ENCODE measurements around the gene AKIP1. TPM values are rescaled to one million over a fixed set of nuclear protein-coding genes. Genes with fewer than 3 reads are reported as not detected.
"Not testable (repeated sequence)": the region's sequence is repeated elsewhere in the genome, so short reads cannot be mapped to it uniquely, and the experiment has no call there.

The AKIP1 gene
- total RNA-seq, 2 donors from 2014 or later = 6.8 to 8.1 TPM

DNA sequence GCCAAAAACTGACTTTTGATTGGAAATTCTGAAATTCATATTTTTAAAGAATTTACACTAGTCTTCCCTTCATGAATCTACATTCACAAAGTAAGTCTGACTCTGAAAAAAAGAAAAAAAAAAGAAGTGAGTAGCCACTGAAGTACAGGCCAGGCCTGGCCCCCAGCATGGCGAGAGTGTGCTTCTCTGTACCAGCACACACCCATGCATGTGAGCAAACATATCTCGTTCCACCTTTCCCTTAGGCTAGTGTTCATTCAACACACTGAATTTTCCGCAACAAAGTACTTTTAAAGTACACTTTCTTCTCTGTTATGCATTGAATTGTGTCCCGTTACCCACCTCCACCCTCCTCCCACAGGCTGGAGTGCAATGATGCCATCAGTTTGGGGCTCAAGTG is 17.2 kb downstream of the AKIP1 start:
- peaks cover 3% of the 10 kb centered on the region for H3K4me1 Mint-ChIP-seq
- H3K9me3 ChIP-seq (ENCODE audit: control insufficient read depth, low read length, poor library complexity, severe bottlenecking) = no peaks in the 10 kb centered on the region
- no peaks in the 10 kb centered on the region for H3K27me3 Mint-ChIP-seq
- peaks cover 2% of the 10 kb centered on the region for H3K36me3 Mint-ChIP-seq (ENCODE audit: low read depth)
- no peak for DNase-seq
- ATAC-seq = no peak
- no peak overlapping the region for H3K4me3 Mint-ChIP-seq
- no peak overlapping the region for H3K27ac Mint-ChIP-seq

DNA sequence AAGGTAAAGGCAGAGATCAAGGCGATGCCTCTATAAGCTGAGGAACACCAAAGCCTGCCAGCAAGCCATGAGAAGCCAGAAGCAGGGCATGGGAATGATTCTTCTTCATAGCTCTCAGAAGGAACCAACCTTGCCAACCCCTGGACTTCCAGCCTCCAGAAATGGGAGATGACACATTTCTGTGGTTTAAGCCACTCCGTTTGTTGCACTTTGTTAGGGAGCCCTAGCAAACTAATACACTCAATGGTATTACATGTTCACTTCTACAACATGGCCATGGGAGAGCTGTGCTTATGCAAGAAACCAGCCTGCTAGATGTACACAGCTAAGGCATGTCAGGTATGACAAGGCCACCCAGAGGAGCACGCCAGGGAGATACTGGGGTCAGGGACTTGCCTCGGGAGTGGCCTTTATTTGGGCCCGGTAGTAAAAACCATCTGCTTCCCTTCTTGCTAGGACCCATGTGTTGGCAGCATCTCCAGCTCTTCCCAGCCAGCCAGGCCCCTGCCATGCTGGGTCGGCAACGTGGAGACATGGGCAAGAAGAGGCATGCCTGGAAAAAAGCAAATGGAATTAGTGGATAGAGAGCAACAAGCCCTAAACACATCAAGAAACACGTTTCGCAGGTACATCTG is 18.1 kb downstream of the AKIP1 start:
- H3K4me1 Mint-ChIP-seq = peaks cover 3% of the 10 kb centered on the region

DNA sequence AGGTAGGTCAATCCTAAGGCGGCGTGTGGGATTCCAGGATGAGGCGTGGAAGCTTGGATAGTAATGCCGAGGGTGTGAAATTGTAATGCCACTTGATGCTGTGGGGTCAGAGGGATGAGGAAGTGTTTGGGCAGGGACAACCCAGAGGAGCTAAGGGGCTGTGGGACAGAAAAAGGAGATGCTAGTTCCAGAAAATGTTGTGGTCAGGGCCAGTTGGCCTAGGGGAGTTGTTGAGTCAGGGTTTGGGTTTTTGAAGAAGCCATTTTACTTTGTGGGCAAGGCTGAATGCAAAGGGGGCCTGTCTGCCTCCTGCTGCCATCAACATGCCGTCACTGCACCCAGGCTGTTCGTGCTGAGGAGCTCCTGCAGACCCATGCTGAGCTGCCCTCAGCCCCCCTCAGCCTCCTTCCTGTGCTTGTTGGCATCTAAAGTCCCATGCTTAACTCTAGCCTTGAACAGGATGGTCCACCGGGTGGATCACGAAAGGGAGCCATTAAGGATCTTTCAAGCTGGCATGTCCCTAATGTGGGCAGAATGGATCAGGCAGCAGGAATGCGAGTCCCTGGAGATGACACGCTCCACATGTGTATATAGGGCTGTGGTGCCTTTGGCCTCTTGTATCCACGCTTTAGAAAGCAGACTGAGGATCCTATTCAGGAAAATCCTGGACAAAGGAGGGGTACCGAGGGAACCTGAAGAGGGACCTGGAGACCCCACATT is 19.6 kb downstream of the AKIP1 start:
- H3K9me3 ChIP-seq (ENCODE audit: control insufficient read depth, low read length, poor library complexity, severe bottlenecking) = no peaks in the 10 kb centered on the region
- Mint-ChIP-seq H3K27ac (no peak overlapping the region), H3K4me3 (no peak overlapping the region), H3K4me1 (peaks cover 8% of the 10 kb centered on the region), H3K27me3 (peaks cover 4% of the 10 kb centered on the region), H3K36me3 (ENCODE audit: low read depth) (peaks cover 4% of the 10 kb centered on the region)
- no peak for DNase-seq
- ATAC-seq = no peak

More for the DNA sequence above, 18.1 kb downstream of the AKIP1 start:
- ATAC-seq (no peak), DNase-seq (no peak)
- Mint-ChIP-seq H3K27ac (no peak overlapping the region), H3K4me3 (no peak overlapping the region), H3K36me3 (ENCODE audit: low read depth) (peaks cover 2% of the 10 kb centered on the region), H3K27me3 (no peaks in the 10 kb centered on the region)
- no peaks in the 10 kb centered on the region for H3K9me3 ChIP-seq (ENCODE audit: control insufficient read depth, low read length, poor library complexity, severe bottlenecking)

DNA sequence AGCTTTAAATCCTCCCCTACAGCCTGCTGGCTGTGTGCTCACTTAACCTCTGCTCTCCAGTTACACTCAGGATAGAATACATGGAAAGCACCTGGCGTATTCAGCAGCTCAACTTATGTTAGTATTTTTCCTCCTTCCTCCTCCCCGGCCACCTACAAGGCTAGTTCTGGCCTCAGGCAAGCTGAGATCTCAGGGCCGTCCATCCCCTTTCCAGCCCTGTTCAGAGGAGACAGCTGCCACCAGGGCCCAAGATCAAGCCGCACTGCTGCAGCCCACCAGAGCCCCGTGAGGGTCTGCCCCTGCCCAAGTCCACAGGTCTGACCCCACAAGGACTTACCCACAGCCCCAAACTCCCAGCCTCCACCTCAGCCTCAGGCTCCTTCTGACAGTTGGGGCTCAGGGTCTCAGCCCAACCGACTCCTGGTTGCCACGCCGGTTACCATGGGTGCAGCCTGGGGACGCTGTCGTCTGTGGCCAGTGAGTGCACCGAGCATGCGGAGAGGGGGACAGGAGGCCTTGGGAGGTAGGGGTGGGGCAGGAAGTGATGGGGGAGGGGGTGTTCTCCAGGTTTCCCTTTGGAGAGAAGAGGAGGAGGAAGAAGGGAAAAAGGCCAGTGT is 21.7 kb downstream of the AKIP1 start, which contains the start of gene C11orf16:
Gene C11orf16 (minus strand): TSS at position 384 of the 617 bp plus-strand sequence. CDS start 639 bp downstream, outside the sequence.
- Mint-ChIP-seq H3K4me1 (peaks cover 8% of the 10 kb centered on the region), H3K27ac (no peak within 1 kb of the TSS), H3K4me3 (no peak within 1 kb of the TSS), H3K36me3 (ENCODE audit: low read depth) (peaks cover 3% of the 10 kb centered on the region), H3K27me3 (peaks cover 11% of the 10 kb centered on the region)
- no peak for DNase-seq
- H3K9me3 ChIP-seq (ENCODE audit: control insufficient read depth, low read length, poor library complexity, severe bottlenecking) = no peaks in the 10 kb centered on the region
- no peak for ATAC-seq

DNA sequence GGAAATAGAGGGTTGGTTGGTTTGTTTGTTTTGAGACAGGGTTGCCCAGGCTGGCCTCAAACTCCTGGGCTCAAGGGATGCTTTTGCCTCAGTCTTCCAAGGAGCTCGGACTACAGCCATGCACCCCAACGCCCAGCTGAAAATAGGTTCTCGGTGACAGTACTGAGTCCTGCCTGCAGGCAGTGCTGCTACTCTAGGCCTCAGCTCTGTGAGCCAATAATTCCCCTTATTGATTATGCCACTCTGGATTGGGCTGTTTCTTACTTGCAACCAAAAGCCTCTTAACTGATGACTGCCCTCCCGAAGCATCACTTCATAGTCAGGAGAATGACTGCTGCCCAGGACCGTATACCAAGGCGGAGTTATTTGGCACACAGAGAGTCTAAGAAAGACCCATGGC is 22.9 kb downstream of the AKIP1 start:
- peaks cover 3% of the 10 kb centered on the region for H3K36me3 Mint-ChIP-seq (ENCODE audit: low read depth)
- H3K4me1 Mint-ChIP-seq = peaks cover 8% of the 10 kb centered on the region
- no peaks in the 10 kb centered on the region for H3K9me3 ChIP-seq (ENCODE audit: control insufficient read depth, low read length, poor library complexity, severe bottlenecking)
- no peak overlapping the region for H3K27ac Mint-ChIP-seq
- ATAC-seq (no peak), DNase-seq (no peak)
- H3K27me3 Mint-ChIP-seq = peaks cover 19% of the 10 kb centered on the region
- H3K4me3 Mint-ChIP-seq = no peak overlapping the region

DNA sequence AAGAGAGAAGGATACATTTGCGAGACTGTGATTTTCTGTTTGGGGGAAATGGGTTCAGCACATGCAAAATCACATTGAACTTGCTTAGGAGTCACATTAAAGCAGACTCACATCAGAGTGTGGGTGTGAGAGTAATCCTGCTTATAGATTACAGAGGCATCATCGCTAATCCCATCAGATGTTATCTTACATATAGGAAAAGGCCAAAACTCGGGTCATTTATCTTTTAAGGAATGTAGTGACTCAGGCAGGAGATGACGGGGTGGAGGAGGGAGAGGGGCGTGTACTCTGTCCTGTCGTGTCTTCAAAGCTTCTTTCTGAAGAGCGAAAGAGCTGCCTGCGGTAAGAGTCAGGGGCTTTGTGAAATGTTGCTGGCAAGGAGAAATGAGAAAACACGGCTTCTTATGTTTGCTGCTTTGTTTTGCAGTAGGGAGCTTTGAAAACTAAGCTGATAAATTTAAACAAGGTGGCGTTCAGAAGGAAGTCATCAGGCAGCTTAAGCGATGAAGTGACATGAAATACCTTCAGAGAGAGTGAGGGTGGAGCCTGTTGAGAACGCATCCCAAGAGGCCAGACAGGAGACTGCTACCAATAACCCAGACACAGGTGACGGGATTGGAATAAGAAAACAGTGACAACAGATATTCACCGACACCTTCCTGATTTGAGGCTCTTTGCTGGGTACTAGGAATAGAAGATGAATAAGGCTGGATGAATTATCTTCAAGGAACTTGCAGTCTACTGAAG is 23.9 kb downstream of the AKIP1 start:
- Mint-ChIP-seq H3K4me3 (peak overlapping the region; percentile 63), H3K36me3 (ENCODE audit: low read depth) (peaks cover 3% of the 10 kb centered on the region), H3K27ac (peak overlapping the region; percentile 57), H3K4me1 (peaks cover 8% of the 10 kb centered on the region), H3K27me3 (peaks cover 25% of the 10 kb centered on the region)
- H3K9me3 ChIP-seq (ENCODE audit: control insufficient read depth, low read length, poor library complexity, severe bottlenecking) = no peaks in the 10 kb centered on the region
- no peak for ATAC-seq
- no peak for DNase-seq

DNA sequence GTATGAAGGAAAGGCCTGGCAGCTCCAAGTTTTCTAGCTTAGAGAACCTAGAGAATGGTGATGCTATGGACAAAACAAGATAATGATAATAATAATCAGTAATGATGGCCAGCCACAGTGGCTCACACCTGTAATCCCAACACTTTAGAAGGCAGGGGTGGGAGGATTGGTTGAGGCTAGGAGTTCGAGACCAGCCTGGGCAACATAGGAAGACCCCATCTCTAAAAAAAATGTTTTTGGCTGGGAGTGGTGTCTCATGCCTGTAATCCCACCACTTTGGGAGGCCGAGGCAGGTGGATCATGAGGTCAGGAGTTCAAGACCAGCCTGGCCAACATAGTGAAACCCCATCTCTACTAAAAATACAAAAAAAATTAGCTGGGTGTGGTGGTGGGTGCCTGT is 24.8 kb downstream of the AKIP1 start:
- not testable (repeated sequence) for H3K4me1 Mint-ChIP-seq; DNase-seq; H3K4me3 Mint-ChIP-seq; H3K9me3 ChIP-seq (ENCODE audit: control insufficient read depth, low read length, poor library complexity, severe bottlenecking); ATAC-seq; H3K36me3 Mint-ChIP-seq (ENCODE audit: low read depth)
- Mint-ChIP-seq H3K27me3 (peaks cover 25% of the 10 kb centered on the region), H3K27ac (peak overlapping the region; percentile 57)

DNA sequence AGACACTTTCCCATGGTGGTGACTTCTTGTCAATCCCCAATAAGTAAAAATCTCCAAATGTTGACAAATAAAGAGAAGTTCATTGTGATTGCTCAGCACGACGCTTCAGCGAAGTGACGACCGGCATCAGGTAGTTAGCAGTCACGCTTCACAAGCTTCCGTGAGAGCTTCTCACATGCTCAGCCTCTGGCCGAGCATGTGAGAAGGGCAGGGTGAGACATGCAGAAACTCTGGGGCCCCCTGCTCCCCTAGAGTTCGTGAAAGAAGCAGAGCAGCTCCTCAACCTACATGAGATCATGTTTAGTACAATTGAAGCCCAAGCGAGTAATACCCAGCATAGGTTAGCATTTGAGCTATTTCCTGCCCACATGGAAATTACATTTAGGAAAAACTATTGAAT is 26.2 kb downstream of the AKIP1 start:
- H3K4me3 Mint-ChIP-seq = no peak overlapping the region
- peaks cover 5% of the 10 kb centered on the region for H3K4me1 Mint-ChIP-seq
- peaks cover 5% of the 10 kb centered on the region for H3K36me3 Mint-ChIP-seq (ENCODE audit: low read depth)
- peaks cover 29% of the 10 kb centered on the region for H3K27me3 Mint-ChIP-seq
- ATAC-seq (no peak), DNase-seq (no peak)
- H3K9me3 ChIP-seq (ENCODE audit: control insufficient read depth, low read length, poor library complexity, severe bottlenecking) = no peaks in the 10 kb centered on the region
- no peak overlapping the region for H3K27ac Mint-ChIP-seq

DNA sequence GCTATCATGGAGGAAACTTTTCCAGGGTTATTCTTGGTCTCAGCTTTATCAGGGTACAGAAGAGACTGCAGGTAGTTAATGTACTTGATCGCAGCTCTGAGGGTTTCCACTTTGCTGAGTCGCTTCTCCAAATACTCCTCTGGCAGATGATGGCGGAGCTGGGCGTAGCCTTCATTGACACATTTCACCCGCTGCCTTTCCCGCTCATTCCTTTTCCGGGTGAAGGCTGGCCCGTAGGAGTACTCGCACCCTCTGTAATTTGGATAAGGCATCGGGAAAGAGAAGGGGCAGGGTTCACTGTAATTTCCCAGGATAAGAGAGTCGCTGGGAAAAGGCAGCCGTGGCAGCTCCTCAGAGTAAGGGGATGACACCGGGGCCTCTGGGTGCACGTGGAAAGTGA is 26.7 kb downstream of the AKIP1 start:
- Mint-ChIP-seq H3K36me3 (ENCODE audit: low read depth) (peaks cover 5% of the 10 kb centered on the region), H3K4me3 (no peak overlapping the region), H3K27me3 (peaks cover 29% of the 10 kb centered on the region), H3K27ac (no peak overlapping the region), H3K4me1 (peaks cover 5% of the 10 kb centered on the region)
- ATAC-seq (no peak), DNase-seq (no peak)
- no peaks in the 10 kb centered on the region for H3K9me3 ChIP-seq (ENCODE audit: control insufficient read depth, low read length, poor library complexity, severe bottlenecking)

DNA sequence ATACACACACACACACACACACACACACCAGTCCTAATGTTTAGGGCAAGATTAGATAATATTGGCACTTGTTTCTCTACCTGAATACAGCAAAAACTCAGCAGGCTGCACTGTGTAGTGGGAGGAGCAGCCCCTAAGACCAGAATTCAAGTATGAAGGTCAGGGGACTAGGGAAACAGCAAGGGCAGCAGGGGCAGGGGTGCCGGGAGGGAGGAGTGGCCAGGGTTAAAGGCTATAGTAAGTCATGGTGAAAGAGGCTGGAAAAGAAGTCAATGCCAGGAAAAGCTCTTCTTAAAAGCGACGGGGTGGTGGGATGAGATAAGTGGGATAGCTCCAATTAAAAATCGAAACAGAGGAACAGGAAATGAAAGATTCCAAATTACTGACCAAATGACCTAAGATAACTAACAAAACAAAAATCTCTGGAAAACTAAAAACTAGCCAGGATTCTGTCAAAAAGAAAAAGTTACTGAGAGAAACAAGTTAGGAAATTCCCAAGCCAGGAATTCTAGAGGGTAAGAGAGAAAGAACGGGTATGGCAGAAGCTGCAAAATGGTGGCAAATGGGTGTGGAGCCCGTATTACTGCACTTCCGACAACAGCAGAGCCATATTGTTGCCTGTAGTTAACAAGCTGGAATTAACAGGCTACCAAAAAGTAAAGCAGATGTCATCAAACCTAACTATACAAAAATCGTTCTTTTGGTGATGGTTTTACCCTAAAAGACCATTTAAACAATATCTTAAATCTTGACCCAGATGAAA is 30.5 kb downstream of the AKIP1 start:
- Mint-ChIP-seq H3K27me3 (peaks cover 24% of the 10 kb centered on the region), H3K27ac (no peak overlapping the region), H3K4me3 (no peak overlapping the region), H3K4me1 (no peaks in the 10 kb centered on the region), H3K36me3 (ENCODE audit: low read depth) (peaks cover 2% of the 10 kb centered on the region)
- no peak for ATAC-seq
- no peak for DNase-seq
- H3K9me3 ChIP-seq (ENCODE audit: control insufficient read depth, low read length, poor library complexity, severe bottlenecking) = no peaks in the 10 kb centered on the region

DNA sequence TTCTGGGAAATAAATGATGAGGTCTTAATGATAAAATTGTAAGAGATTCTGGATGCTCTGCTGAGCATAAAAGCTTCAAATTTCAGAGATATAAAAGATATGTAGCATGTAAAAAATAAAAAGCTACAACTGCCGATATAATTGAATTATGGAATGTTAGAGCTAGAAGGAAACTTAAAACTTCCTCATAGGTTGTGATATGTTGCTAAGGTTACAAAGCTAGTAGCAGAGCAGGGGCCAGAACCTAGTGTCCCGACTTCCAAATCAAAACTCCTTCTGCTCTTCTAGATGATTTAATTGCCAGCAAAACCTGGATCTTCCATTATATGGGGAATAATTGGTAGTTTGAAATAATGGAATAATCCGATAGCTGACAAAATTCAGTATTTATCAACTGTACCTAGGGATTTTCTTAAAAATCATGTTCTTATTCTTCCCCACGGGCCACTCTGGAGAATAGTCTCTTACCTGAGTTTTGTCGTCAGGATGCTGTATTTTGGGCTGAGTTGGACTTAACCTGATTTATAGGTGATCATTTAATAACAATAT is 31.6 kb downstream of the AKIP1 start, which contains the start of gene ASCL3:
Gene ASCL3 (minus strand): TSS at position 499 of the 549 bp plus-strand sequence. CDS start 4,855 bp downstream, outside the sequence.
- ATAC-seq (no peak), DNase-seq (no peak)
- Mint-ChIP-seq H3K27ac (no peak within 1 kb of the TSS), H3K27me3 (peaks cover 18% of the 10 kb centered on the region), H3K36me3 (ENCODE audit: low read depth) (peaks cover 3% of the 10 kb centered on the region), H3K4me3 (no peak within 1 kb of the TSS), H3K4me1 (no peaks in the 10 kb centered on the region)
- no peaks in the 10 kb centered on the region for H3K9me3 ChIP-seq (ENCODE audit: control insufficient read depth, low read length, poor library complexity, severe bottlenecking)

DNA sequence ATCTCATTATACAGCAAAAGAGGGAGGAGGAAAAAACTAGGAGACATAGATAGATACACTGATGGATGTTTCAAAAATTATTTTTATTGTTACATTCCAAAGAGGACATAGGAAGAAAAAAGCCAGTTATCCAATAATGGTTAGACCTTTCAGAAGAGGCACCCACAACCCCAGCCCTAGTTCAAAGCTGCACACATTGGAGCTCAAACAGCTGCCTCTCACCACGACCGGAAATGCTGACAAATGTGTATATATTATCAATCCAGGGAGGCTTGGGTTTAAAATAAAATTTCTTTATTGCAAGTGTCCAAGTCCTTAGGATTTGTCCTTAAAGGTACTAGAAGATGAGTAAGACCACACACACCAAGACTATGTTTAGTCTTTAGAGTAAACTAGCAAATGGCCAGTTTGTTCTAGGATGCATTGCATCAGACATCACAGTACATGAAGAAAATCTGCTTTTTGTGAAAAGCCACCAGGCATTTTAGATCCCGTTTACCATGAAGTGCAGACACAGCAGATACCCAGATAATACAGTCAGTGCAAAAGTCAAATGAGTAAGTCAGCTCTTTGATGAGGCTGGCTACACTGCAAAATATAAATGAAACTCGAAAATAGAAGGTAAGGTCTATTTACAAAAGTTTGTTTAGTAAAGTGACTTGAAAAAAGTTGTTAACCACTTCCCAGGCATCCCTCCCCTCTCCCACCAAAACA is 36.4 kb downstream of the AKIP1 start:
- H3K36me3 Mint-ChIP-seq (ENCODE audit: low read depth) = peaks cover 3% of the 10 kb centered on the region

More for the DNA sequence above, 36.4 kb downstream of the AKIP1 start:
- Mint-ChIP-seq H3K4me1 (no peaks in the 10 kb centered on the region), H3K4me3 (no peak overlapping the region), H3K27ac (no peak overlapping the region), H3K27me3 (no peaks in the 10 kb centered on the region)
- no peak for DNase-seq
- ATAC-seq = no peak
- H3K9me3 ChIP-seq (ENCODE audit: control insufficient read depth, low read length, poor library complexity, severe bottlenecking) = no peaks in the 10 kb centered on the region

Data from T-helper 17 cell (primary cell).